Measurements from ENCODE around the gene SLC25A51. TPM values are rescaled to one million over a fixed set of nuclear protein-coding genes. Genes with fewer than 3 reads are reported as not detected.

The SLC25A51 gene
- polyA plus RNA-seq, 2 of the 4 experiments (the other 2 are of a cell fraction), result 17.2 to 24.3 TPM

DNA sequence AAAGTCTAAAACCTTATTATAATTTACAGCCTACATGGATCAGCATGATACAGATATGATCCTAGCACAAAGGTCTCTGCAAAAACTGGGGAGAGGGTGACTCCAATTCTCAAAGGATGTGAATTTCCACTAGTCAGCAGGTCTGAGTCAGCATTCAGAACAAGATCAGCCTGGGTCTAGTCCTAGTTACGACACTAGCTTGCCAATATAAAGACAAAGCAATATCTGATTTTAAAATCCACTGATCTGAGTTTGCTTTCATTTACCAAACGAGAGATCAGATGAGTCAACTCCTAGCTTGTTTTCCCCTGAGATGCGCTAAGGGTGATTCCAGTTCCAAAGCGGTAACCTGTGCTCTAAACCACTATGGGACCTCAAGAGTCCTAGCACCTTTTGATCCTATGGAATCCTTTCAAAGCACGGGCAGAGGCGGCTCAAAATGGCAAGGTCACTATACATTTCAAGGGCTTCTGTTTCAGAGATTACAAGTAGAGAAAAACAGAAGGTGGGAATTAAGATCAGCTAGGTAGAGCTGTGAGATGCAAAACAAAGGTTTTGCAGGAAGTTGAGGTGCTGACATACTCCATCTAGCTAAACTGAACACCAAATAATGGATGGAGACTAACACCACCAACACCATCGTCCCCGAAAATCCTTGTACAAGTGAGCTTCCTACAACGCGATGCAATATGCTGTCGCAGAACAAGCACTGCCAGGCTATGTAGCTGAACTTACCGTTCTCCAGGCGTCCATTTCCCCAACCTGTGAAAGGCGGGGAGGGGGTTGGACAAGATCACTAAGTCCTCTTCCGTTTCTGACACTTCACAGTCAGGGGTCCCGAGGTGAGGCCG is 906 bp downstream of the SLC25A51 start:
- CTCF ChIA-PET, result interaction anchor here (0.6 to 4.1 kb wide), 13 partner anchors 10 to 460 kb away, joined by 3 to 29 read pairs (median 3); partner anchors contain the start of gene SHB

DNA sequence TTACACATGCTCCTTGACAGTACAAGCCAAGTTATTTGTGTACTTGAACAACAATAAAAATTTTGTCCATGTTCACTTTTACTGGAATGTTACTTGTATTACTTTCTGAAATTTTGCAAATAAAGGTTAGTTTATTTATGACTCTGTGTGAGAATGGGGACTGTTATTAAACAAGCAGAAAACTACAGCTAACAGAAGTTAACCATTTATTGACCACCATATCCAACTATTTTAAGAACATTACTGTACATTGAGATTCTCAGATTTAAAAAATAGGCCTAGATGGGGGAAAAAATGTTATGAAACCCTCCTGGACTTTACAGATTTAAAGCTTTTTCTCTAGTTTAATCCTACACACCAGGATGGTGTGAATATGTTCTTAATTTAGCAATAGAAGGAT is 1.8 kb downstream of the SLC25A51 start:
- Histone ChIP-seq H3K27ac (no peak overlapping the region), H3K4me3 (no peak overlapping the region), H3K4me2 (peak overlapping the region; percentile 82), H3K9me3 (no peaks in the 10 kb centered on the region), H3K4me1 (peaks cover 18% of the 10 kb centered on the region)
- DNase-seq (ENCODE audit: low read depth in 1 of 2, low spot score in 1 of 2) (no peak), ATAC-seq (no peak), FAIRE-seq (no peak)
- POLR2A ChIA-PET, result no interaction called here
- CTCF ChIA-PET, result interaction anchor here (1.0 to 4.1 kb wide), 6 partner anchors 11 to 553 kb away, joined by 3 to 29 read pairs (median 4); partner anchors contain the start of gene SHB
- no peak for TF ChIP-seq USF2 (IDR thresholded peaks at IDR 0.05)

More for the DNA sequence above, 906 bp downstream of the SLC25A51 start:
- no peaks in the 10 kb centered on the region for H3K9me3 ChIP-seq
- peak; percentile 90 for TF ChIP-seq MAFK (IDR thresholded peaks at IDR 0.05; ENCODE audit: partially characterized antibody)
- TF ChIP-seq, protein P1, sequence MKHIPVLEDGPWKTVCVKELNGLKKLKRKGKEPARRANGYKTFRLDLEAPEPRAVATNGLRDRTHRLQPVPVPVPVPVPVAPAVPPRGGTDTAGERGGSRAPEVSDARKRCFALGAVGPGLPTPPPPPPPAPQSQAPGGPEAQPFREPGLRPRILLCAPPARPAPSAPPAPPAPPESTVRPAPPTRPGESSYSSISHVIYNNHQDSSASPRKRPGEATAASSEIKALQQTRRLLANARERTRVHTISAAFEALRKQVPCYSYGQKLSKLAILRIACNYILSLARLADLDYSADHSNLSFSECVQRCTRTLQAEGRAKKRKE (CRISPR knock-in tag; IDR thresholded peaks at IDR 0.05; ENCODE audit: low read depth), result no peak
- POLR2A ChIA-PET, result interaction anchor here (1.1 kb wide), 1 partner anchor 118 kb away, joined by 5 read pairs; the partner anchor contains the start of gene EXOSC3
- peak; percentile 67 for FAIRE-seq
- WGBS (ENCODE audit: missing lambda C conversion rate), result 11% methylated on average over 17 of the region's 17 CpGs
- H3K4me3 ChIP-seq, result peak overlapping the region; percentile 94
- peak; percentile 30 to 39; a peak in 5 of 6 replicates for ATAC-seq
- H3K4me1 ChIP-seq, result peaks cover 18% of the 10 kb centered on the region
- peak overlapping the region; percentile 92 to 96 for H3K27ac ChIP-seq
- peak in 1 of 2 experiments; percentile 22 for DNase-seq (ENCODE audit: low read depth in 1 of 2, low spot score in 1 of 2)
- peak overlapping the region; percentile 82 for H3K4me2 ChIP-seq

DNA sequence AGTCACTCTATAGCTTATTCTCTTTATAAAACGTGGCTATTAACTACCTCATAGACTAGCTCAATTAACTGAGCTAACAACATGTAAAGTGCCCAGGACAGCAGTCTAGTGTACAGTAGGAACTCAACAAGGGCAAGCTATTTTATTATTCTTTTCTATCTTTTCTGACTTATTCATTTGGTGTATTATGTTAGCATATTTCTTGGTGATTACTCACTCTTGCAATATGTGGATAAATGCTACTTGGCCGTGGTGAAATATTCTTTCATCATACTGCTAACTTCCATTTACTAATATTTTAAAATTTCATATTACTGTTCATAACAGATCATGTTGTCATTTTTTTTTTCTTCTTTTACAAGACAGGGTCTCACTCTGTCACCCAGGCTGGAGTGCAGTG is 4.9 kb downstream of the SLC25A51 start:
- H3K27ac ChIP-seq, result no peak overlapping the region
- FAIRE-seq, result no peak
- ChIA-PET POLR2A (no interaction called here), CTCF (interaction anchor here (1.4 to 2.4 kb wide), 2 partner anchors 14 to 40 kb away, joined by 3 to 13 read pairs; no protein-coding TSS in a partner anchor)
- WGBS (ENCODE audit: missing lambda C conversion rate), result 85% methylated on average over 2 of the region's 2 CpGs
- H3K4me3 ChIP-seq, result no peak overlapping the region
- H3K9me3 ChIP-seq, result no peaks in the 10 kb centered on the region
- no peak overlapping the region for H3K4me2 ChIP-seq
- ATAC-seq, result no peak
- TF ChIP-seq PHF8 (IDR thresholded peaks at IDR 0.05; ENCODE audit: borderline replicate concordance, low read depth), result no peak
- TF ChIP-seq MYC (IDR thresholded peaks at IDR 0.05; ENCODE audit: borderline replicate concordance, low read length), result no peak
- TF ChIP-seq CEBPB (IDR thresholded peaks at IDR 0.05), result no peak
- no peak for TF ChIP-seq CBX8 (IDR thresholded peaks at IDR 0.05)
- no peak for TF ChIP-seq HOXB5 (CRISPR knock-in tag; IDR thresholded peaks at IDR 0.05)
- no peak for TF ChIP-seq JUN (IDR thresholded peaks at IDR 0.05)
- TF ChIP-seq ZFP36 (IDR thresholded peaks at IDR 0.05; ENCODE audit: borderline replicate concordance, partially characterized antibody), result no peak
- no peak for TF ChIP-seq FOSB (CRISPR knock-in tag; IDR thresholded peaks at IDR 0.05)
- TF ChIP-seq NPAS2 (CRISPR knock-in tag; IDR thresholded peaks at IDR 0.05; ENCODE audit: borderline replicate concordance), result no peak
- no peak for TF ChIP-seq KDM5A (IDR thresholded peaks at IDR 0.05)
- TF ChIP-seq EHMT2 (IDR thresholded peaks at IDR 0.05; ENCODE audit: low read depth), result no peak
- no peak for TF ChIP-seq ZC3H11A (IDR thresholded peaks at IDR 0.05)
- TF ChIP-seq MAZ (IDR thresholded peaks at IDR 0.05; ENCODE audit: borderline replicate concordance, low read depth, low read length), result no peak
- TF ChIP-seq SREBF2 (IDR thresholded peaks at IDR 0.05), result no peak
- no peak for TF ChIP-seq HOXA7 (CRISPR knock-in tag; IDR thresholded peaks at IDR 0.05)
- TF ChIP-seq KDM1A (IDR thresholded peaks at IDR 0.05; ENCODE audit: low read depth), result no peak
- TF ChIP-seq POLR2A (IDR thresholded peaks at IDR 0.05; ENCODE audit: low read length), result no peak
- peaks cover 11% of the 10 kb centered on the region for H3K4me1 ChIP-seq
- no peak for DNase-seq (ENCODE audit: low read depth in 1 of 2, low spot score in 1 of 2)

Data from A549 (cell line).